ENCODE results near the gene CHCHD3. TPM values are rescaled to one million over a fixed set of nuclear protein-coding genes. Genes with fewer than 3 reads are reported as not detected.
A peak's percentile ranks its signal among the peaks of the same experiment; 100 is the strongest.

The CHCHD3 gene
- total and polyA plus RNA-seq, 9 of the 15 experiments (the other 6 are each of a cell fraction or from before 2014, with no cell fraction given): 66.2 to 279 (median 204) TPM

GRCh38 chr7:133081599-133082389 is at the start of gene CHCHD3 (continued):
- TF ChIP-seq NONO (IDR thresholded peaks at IDR 0.05; ENCODE audit: low read depth in 2 of 2, low read length in 1 of 2): no peak
- peak; percentile 51; the same call in 1 of the 2 replicates for TF ChIP-seq XRCC5 (IDR thresholded peaks at IDR 0.05; ENCODE audit: low read depth, low read length)
- TF ChIP-seq, protein P1, sequence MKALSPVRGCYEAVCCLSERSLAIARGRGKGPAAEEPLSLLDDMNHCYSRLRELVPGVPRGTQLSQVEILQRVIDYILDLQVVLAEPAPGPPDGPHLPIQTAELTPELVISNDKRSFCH (CRISPR knock-in tag; IDR thresholded peaks at IDR 0.05): no peak
- TF ChIP-seq, protein P1 (tag; IDR thresholded peaks at IDR 0.05): peak; percentile 76; the same call in 1 of the 2 replicates
- TF ChIP-seq, protein P2, sequence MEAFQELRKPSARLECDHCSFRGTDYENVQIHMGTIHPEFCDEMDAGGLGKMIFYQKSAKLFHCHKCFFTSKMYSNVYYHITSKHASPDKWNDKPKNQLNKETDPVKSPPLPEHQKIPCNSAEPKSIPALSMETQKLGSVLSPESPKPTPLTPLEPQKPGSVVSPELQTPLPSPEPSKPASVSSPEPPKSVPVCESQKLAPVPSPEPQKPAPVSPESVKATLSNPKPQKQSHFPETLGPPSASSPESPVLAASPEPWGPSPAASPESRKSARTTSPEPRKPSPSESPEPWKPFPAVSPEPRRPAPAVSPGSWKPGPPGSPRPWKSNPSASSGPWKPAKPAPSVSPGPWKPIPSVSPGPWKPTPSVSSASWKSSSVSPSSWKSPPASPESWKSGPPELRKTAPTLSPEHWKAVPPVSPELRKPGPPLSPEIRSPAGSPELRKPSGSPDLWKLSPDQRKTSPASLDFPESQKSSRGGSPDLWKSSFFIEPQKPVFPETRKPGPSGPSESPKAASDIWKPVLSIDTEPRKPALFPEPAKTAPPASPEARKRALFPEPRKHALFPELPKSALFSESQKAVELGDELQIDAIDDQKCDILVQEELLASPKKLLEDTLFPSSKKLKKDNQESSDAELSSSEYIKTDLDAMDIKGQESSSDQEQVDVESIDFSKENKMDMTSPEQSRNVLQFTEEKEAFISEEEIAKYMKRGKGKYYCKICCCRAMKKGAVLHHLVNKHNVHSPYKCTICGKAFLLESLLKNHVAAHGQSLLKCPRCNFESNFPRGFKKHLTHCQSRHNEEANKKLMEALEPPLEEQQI (IDR thresholded peaks at IDR 0.05): no peak
- TF ChIP-seq CBFA2T2 (conservative IDR thresholded peaks at IDR 0.05): peak; percentile 66
- peak; percentile 47 for TF ChIP-seq SMAD1 (IDR thresholded peaks at IDR 0.05; ENCODE audit: low read depth, low read length, partially characterized antibody)
- peak; percentile 68 for TF ChIP-seq JUND (IDR thresholded peaks at IDR 0.05; ENCODE audit: borderline replicate concordance, low read depth, low read length)
- TF ChIP-seq JUND (tag; IDR thresholded peaks at IDR 0.05; ENCODE audit: borderline replicate concordance, low read depth, low read length): peak; percentile 10; the same call in 1 of the 3 replicates
- TF ChIP-seq ASH1L (IDR thresholded peaks at IDR 0.05; ENCODE audit: borderline replicate concordance, low read depth, partially characterized antibody): peak; percentile 81
- TF ChIP-seq, protein P3, sequence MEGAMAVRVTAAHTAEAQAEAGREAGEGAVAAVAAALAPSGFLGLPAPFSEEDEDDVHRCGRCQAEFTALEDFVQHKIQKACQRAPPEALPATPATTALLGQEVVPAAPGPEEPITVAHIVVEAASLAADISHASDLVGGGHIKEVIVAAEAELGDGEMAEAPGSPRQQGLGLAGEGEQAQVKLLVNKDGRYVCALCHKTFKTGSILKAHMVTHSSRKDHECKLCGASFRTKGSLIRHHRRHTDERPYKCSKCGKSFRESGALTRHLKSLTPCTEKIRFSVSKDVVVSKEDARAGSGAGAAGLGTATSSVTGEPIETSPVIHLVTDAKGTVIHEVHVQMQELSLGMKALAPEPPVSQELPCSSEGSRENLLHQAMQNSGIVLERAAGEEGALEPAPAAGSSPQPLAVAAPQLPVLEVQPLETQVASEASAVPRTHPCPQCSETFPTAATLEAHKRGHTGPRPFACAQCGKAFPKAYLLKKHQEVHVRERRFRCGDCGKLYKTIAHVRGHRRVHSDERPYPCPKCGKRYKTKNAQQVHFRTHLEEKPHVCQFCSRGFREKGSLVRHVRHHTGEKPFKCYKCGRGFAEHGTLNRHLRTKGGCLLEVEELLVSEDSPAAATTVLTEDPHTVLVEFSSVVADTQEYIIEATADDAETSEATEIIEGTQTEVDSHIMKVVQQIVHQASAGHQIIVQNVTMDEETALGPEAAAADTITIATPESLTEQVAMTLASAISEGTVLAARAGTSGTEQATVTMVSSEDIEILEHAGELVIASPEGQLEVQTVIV (CRISPR knock-in tag; IDR thresholded peaks at IDR 0.05; ENCODE audit: borderline replicate concordance): no peak
- no peak for TF ChIP-seq ZNF696 (CRISPR knock-in tag; conservative IDR thresholded peaks at IDR 0.05)
- TF ChIP-seq ZNF583 (CRISPR knock-in tag; IDR thresholded peaks at IDR 0.05): peak; percentile 61; the same call in 1 of the 2 replicates
- TF ChIP-seq, protein P4, sequence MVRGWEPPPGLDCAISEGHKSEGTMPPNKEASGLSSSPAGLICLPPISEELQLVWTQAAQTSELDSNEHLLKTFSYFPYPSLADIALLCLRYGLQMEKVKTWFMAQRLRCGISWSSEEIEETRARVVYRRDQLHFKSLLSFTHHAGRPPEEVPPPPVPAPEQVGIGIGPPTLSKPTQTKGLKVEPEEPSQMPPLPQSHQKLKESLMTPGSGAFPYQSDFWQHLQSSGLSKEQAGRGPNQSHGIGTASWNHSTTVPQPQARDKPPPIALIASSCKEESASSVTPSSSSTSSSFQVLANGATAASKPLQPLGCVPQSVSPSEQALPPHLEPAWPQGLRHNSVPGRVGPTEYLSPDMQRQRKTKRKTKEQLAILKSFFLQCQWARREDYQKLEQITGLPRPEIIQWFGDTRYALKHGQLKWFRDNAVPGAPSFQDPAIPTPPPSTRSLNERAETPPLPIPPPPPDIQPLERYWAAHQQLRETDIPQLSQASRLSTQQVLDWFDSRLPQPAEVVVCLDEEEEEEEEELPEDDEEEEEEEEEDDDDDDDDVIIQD (CRISPR knock-in tag; IDR thresholded peaks at IDR 0.05): 0 out of 2 replicates have a peak, but pooled peaks have one; percentile 67
- no peak for TF ChIP-seq NCOA6 (IDR thresholded peaks at IDR 0.05)
- 0 out of 2 replicates have a peak, but pooled peaks have one; percentile 14 for TF ChIP-seq GABPB2 (CRISPR knock-in tag; conservative IDR thresholded peaks at IDR 0.05)
- TF ChIP-seq KDM1A (IDR thresholded peaks at IDR 0.05): 0 out of 4 replicates have a peak, but pooled peaks of 1 of the 2 experiments have one; percentile 5

All from K562 (cell line).